NCI-H526 (cell line): ENCODE measurements around the gene HSP90AA1.
A peak's percentile ranks its signal among the peaks of the same experiment; 100 is the strongest.
"Not testable (repeated sequence)": the region's sequence is repeated elsewhere in the genome, so short reads cannot be mapped to it uniquely, and the experiment has no call there.

Experiments used
- DNase-seq, 2 experiments: peaks; one replicate each; lab custom pipeline; 2025; lab: John Stamatoyannopoulos, UW

The HSP90AA1 gene

GRCh38 chr14:102094101-102094500, 7.3 kb upstream of the HSP90AA1 start:
- DNase-seq, result no peak

GRCh38 chr14:102092806-102093205, 6.0 kb upstream of the HSP90AA1 start:
- DNase-seq, result no peak

GRCh38 chr14:102090713-102091112, 3.9 kb upstream of the HSP90AA1 start:
- no peak for DNase-seq

- no peak for DNase-seq
These were observed 2.9 kb upstream of the HSP90AA1 start for GRCh38 chr14:102089621-102090343.

- DNase-seq, result peak in 1 of 2 experiments; percentile 35
These were observed 1.4 kb upstream of the HSP90AA1 start for GRCh38 chr14:102088012-102088792.

GRCh38 chr14:102087762-102088011, 843 bp upstream of the HSP90AA1 start:
- no peak for DNase-seq

GRCh38 chr14:102086709-102086971, 204 bp downstream of the HSP90AA1 start:
- no peak for DNase-seq

GRCh38 chr14:102085948-102086708, 716 bp downstream of the HSP90AA1 start:
- DNase-seq, result peak in 1 of 2 experiments; percentile 45

- no peak for DNase-seq
These were observed 1.4 kb downstream of the HSP90AA1 start for GRCh38 chr14:102085488-102085887.

GRCh38 chr14:102084931-102085330, 1.9 kb downstream of the HSP90AA1 start:
- no peak for DNase-seq

- not testable (repeated sequence) for DNase-seq
These were observed 2.3 kb downstream of the HSP90AA1 start for GRCh38 chr14:102084522-102084921.

- no peak for DNase-seq
These were observed 5.4 kb downstream of the HSP90AA1 start for GRCh38 chr14:102081231-102082080.

- no peak for DNase-seq
These were observed 6.4 kb downstream of the HSP90AA1 start for GRCh38 chr14:102080183-102081080.

- DNase-seq, result no peak
These were observed 7.2 kb downstream of the HSP90AA1 start for GRCh38 chr14:102079700-102079979.

GRCh38 chr14:102078831-102079699, 7.8 kb downstream of the HSP90AA1 start:
- DNase-seq, result no peak

GRCh38 chr14:102078361-102078791, 8.5 kb downstream of the HSP90AA1 start:
- not testable (repeated sequence) for DNase-seq

- DNase-seq, result no peak
These were observed 9.5 kb downstream of the HSP90AA1 start for GRCh38 chr14:102077382-102077709.

- DNase-seq, result no peak
These were observed 11.7 kb downstream of the HSP90AA1 start for GRCh38 chr14:102075155-102075554.

- no peak for DNase-seq
These were observed 12.4 kb downstream of the HSP90AA1 start for GRCh38 chr14:102074415-102074964.
